Caco-2 (cell line): ENCODE results near the gene DPP4. TPM values are rescaled to one million over a fixed set of nuclear protein-coding genes. Genes with fewer than 3 reads are reported as not detected.
A peak's percentile ranks its signal among the peaks of the same experiment; 100 is the strongest.

ENCODE experiments used
- BruUV-seq: library from RNA; stranded (reverse); fragments of 400-500 nt; replicated peaks from 2 replicates; lab custom pipeline; 2021; lab: Mats Ljungman, UMichigan
- CTCF ChIA-PET: fragments of 300-600 bp; sonication (Branson Sonifier 250); formaldehyde crosslinking; loops from one replicate; lab custom pipeline; 2022; ENCODE audit warnings: antibody characterized with exemption; lab: Charles Lee
- POLR2A ChIA-PET: fragments of 300-600 bp; sonication (Branson Sonifier 250); formaldehyde crosslinking; loops from one replicate; lab custom pipeline; 2022; ENCODE audit warnings: antibody characterized with exemption; lab: Charles Lee
- DNase-seq, 2 experiments: peaks; one replicate each; pipeline versions ENCODE4 v3.0.0 to v3.0.0-alpha.2; 2020 to 2022
- H3K27me3 ChIP-seq: replicated peaks from 2 replicates; pipeline ENCODE4 v1.6.0; 2011; ENCODE audit warnings: low read length; ENCODE audit not compliant: control insufficient read depth, insufficient read depth
- H3K36me3 ChIP-seq: 2 replicates; pipeline ENCODE4 v1.5.1; 2011; ENCODE audit warnings: low read length; ENCODE audit not compliant: control insufficient read depth, insufficient read depth
- H3K4me1 ChIP-seq: fragments of 250-450 bp; sonication (Bioruptor Pico); 2 replicates; pipeline ENCODE4 v1.5.1; 2020; ENCODE audit warnings: mild to moderate bottlenecking
- H3K4me3 ChIP-seq: 2 replicates; pipeline ENCODE4 v1.5.1; 2011; ENCODE audit warnings: low read depth, mild to moderate bottlenecking, control low read depth, low read length
- H3K9me3 ChIP-seq: fragments of 250-450 bp; sonication (Bioruptor Pico); 2 replicates; pipeline ENCODE4 v1.5.1; 2020; ENCODE audit warnings: mild to moderate bottlenecking, moderate library complexity
- H3K27ac Mint-ChIP-seq: one replicate; pipeline ENCODE4 v1.8.0; 2022; ENCODE audit warnings: mixed read lengths; ENCODE audit not compliant: unreplicated experiment
- H3K27me3 Mint-ChIP-seq: one replicate; pipeline ENCODE4 v1.8.0; 2022; ENCODE audit warnings: mixed read lengths; ENCODE audit not compliant: insufficient read depth, unreplicated experiment
- H3K36me3 Mint-ChIP-seq: one replicate; pipeline ENCODE4 v1.8.0; 2022; ENCODE audit warnings: mild to moderate bottlenecking, mixed read lengths; ENCODE audit not compliant: insufficient read depth, unreplicated experiment
- H3K4me1 Mint-ChIP-seq: one replicate; pipeline ENCODE4 v1.8.0; 2022; ENCODE audit warnings: low read depth, mixed read lengths; ENCODE audit not compliant: unreplicated experiment
- H3K4me3 Mint-ChIP-seq: one replicate; pipeline ENCODE4 v1.8.0; 2022; ENCODE audit warnings: mild to moderate bottlenecking, moderate library complexity, mixed read lengths; ENCODE audit not compliant: unreplicated experiment
- H3K9me3 Mint-ChIP-seq: one replicate; pipeline ENCODE4 v1.8.0; 2022; ENCODE audit warnings: mixed read lengths; ENCODE audit not compliant: unreplicated experiment
- intact Hi-C: fragments of 100-400 bp; cut with micrococcal nuclease; formaldehyde crosslinking; loops from one replicate; pipeline ENCODE4 v1.10.0; 2022; ENCODE audit not compliant: unreplicated experiment
- total RNA-seq: library from RNA; stranded (reverse); gene quantifications from 2 replicates; pipeline ENCODE4 v1.2.3, GENCODE V29; 2022
- TF ChIP-seq, protein P1 (sequence below), 2 experiments: fragments of 200-600 bp in 1 of 2; IDR thresholded peaks; 1 replicate in 1 of 2; 2 replicates in 1 of 2; pipeline versions ENCODE4 v1.5.1 to v1.8.0; 2011 to 2022; ENCODE audit warnings: antibody characterized with exemption in 1 of 2, control low read depth in 1 of 2, inconsistent platforms in 1 of 2, low read depth in 1 of 2, low read length in 1 of 2, mild to moderate bottlenecking in 1 of 2, moderate library complexity in 1 of 2; ENCODE audit not compliant: insufficient read depth in 1 of 2, severe bottlenecking in 1 of 2, unreplicated experiment in 1 of 2

Gene DPP4
- total RNA-seq, 1 experiment from 2014 or later: 190 TPM

GRCh38 chr2:161992531-161992930 is 81.5 kb downstream of the DPP4 start:
- BruUV-seq: TSS peak; percentile 90

DNA sequence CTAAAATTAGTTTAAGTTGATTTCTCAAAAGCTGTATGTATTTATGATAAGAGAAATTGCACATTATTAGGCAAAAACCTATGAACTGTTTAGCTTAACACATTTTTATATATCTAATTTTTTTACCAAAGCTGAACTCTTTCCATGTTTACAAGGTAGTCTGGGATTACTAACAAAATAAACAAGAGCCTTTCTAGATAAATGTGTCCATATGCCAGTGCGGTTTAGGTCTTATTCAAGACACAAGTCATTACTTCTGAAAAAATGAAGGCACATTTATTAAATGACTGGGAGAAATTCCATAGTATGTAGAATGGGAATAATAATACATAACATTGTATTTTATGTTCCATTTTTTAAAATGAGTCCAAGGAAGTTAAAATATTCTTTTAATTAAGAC is 82.0 kb downstream of the DPP4 start:
- Mint-ChIP-seq H3K27ac (no peak overlapping the region), H3K9me3 (no peaks in the 10 kb centered on the region), H3K27me3 (no peaks in the 10 kb centered on the region), H3K4me1 (peaks cover 9% of the 10 kb centered on the region), H3K36me3 (peaks cover 43% of the 10 kb centered on the region), H3K4me3 (no peak overlapping the region)
- CTCF ChIA-PET: no interaction called here
- H3K36me3 ChIP-seq: peaks cover 2% of the 10 kb centered on the region
- TF ChIP-seq, protein P1, sequence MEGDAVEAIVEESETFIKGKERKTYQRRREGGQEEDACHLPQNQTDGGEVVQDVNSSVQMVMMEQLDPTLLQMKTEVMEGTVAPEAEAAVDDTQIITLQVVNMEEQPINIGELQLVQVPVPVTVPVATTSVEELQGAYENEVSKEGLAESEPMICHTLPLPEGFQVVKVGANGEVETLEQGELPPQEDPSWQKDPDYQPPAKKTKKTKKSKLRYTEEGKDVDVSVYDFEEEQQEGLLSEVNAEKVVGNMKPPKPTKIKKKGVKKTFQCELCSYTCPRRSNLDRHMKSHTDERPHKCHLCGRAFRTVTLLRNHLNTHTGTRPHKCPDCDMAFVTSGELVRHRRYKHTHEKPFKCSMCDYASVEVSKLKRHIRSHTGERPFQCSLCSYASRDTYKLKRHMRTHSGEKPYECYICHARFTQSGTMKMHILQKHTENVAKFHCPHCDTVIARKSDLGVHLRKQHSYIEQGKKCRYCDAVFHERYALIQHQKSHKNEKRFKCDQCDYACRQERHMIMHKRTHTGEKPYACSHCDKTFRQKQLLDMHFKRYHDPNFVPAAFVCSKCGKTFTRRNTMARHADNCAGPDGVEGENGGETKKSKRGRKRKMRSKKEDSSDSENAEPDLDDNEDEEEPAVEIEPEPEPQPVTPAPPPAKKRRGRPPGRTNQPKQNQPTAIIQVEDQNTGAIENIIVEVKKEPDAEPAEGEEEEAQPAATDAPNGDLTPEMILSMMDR (IDR thresholded peaks at IDR 0.05; ENCODE audit: insufficient read depth in 1 of 2, low read depth in 1 of 2, low read length in 1 of 2, severe bottlenecking in 1 of 2, unreplicated experiment in 1 of 2): no peak
- POLR2A ChIA-PET: no interaction called here
- BruUV-seq: no TSS peak
- no peaks in the 10 kb centered on the region for H3K9me3 ChIP-seq
- H3K4me3 ChIP-seq: no peak overlapping the region
- H3K4me1 ChIP-seq: peaks cover 12% of the 10 kb centered on the region
- no peaks in the 10 kb centered on the region for H3K27me3 ChIP-seq
- intact Hi-C loops: no loop called here
- DNase-seq: no peak

More at GRCh38 chr2:161992531-161992930, 81.5 kb downstream of the DPP4 start:
- ChIA-PET CTCF (no interaction called here), POLR2A (no interaction called here)
- peaks cover 2% of the 10 kb centered on the region for H3K36me3 ChIP-seq
- H3K4me1 ChIP-seq: peaks cover 12% of the 10 kb centered on the region
- H3K4me3 ChIP-seq: no peak overlapping the region
- no peak overlapping the region for H3K27ac Mint-ChIP-seq
- no peaks in the 10 kb centered on the region for H3K27me3 ChIP-seq
- H3K9me3 ChIP-seq: no peaks in the 10 kb centered on the region
- TF ChIP-seq, protein P1 (IDR thresholded peaks at IDR 0.05; ENCODE audit: insufficient read depth in 1 of 2, low read depth in 1 of 2, low read length in 1 of 2, severe bottlenecking in 1 of 2, unreplicated experiment in 1 of 2): no peak
- H3K4me1 Mint-ChIP-seq: peaks cover 9% of the 10 kb centered on the region
- intact Hi-C loops: no loop called here
- DNase-seq: no peak
- H3K9me3 Mint-ChIP-seq: no peaks in the 10 kb centered on the region
- no peak overlapping the region for H3K4me3 Mint-ChIP-seq
- no peaks in the 10 kb centered on the region for H3K27me3 Mint-ChIP-seq
- peaks cover 43% of the 10 kb centered on the region for H3K36me3 Mint-ChIP-seq

DNA sequence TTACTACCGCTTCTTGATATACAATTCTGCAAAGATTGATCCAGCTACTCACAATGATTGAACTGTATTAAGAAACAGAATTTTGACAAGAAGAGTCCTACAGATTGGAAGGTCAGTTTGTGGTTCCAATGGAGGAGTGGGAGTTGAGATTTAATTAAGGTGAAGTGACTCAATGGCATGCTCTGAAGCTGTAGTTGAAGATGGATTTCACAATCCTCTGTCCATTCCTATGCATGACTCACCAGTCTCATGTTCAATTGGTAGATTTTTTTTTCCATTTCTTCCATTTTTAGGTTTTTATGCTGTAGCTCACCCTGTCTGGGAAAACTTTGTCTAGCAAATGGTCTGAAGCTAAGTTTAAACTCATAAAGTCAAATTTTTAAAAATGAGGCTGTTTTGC is 83.3 kb downstream of the DPP4 start:
- Mint-ChIP-seq H3K4me3 (no peak overlapping the region), H3K27me3 (no peaks in the 10 kb centered on the region), H3K36me3 (peaks cover 37% of the 10 kb centered on the region), H3K27ac (no peak overlapping the region), H3K9me3 (no peaks in the 10 kb centered on the region), H3K4me1 (peaks cover 4% of the 10 kb centered on the region)
- H3K36me3 ChIP-seq: peaks cover 2% of the 10 kb centered on the region
- H3K27me3 ChIP-seq: no peaks in the 10 kb centered on the region
- intact Hi-C loops: no loop called here
- BruUV-seq: no TSS peak
- TF ChIP-seq, protein P1 (IDR thresholded peaks at IDR 0.05; ENCODE audit: insufficient read depth in 1 of 2, low read depth in 1 of 2, low read length in 1 of 2, severe bottlenecking in 1 of 2, unreplicated experiment in 1 of 2): no peak
- H3K4me1 ChIP-seq: peaks cover 4% of the 10 kb centered on the region
- DNase-seq: peak in 1 of 2 experiments; percentile 14
- ChIA-PET POLR2A (no interaction called here), CTCF (interaction anchor here (0.6 kb wide), 1 partner anchor 148 kb away, joined by 4 read pairs; no protein-coding TSS in a partner anchor)
- H3K4me3 ChIP-seq: no peak overlapping the region
- H3K9me3 ChIP-seq: no peaks in the 10 kb centered on the region
